Trophoblast cell (in vitro differentiated cells and primary cell): ENCODE measurements around the gene C10orf71.

ENCODE experiments used
- DNase-seq, 2 donors: peaks; one replicate each; pipeline ENCODE4 v3.0.0-alpha.2; 2016
- H2AFZ ChIP-seq: 2 replicates; pipeline ENCODE4 v1.6.1; 2013; ENCODE audit warnings: low read length, moderate library complexity, mild to moderate bottlenecking; ENCODE audit not compliant: insufficient read depth, poor library complexity
- H2AK5ac ChIP-seq: 2 replicates; pipeline ENCODE4 v1.6.1; 2013; ENCODE audit warnings: mild to moderate bottlenecking, low read length
- H2BK120ac ChIP-seq: 2 replicates; pipeline ENCODE4 v1.6.1; 2013; ENCODE audit warnings: low read length, mild to moderate bottlenecking, moderate library complexity; ENCODE audit not compliant: insufficient read depth, poor library complexity
- H2BK12ac ChIP-seq: 2 replicates; pipeline ENCODE4 v1.6.1; 2013; ENCODE audit warnings: mild to moderate bottlenecking, low read length, moderate library complexity
- H2BK5ac ChIP-seq: 2 replicates; pipeline ENCODE4 v1.6.1; 2013; ENCODE audit warnings: low read length, low read depth, moderate library complexity, mild to moderate bottlenecking; ENCODE audit not compliant: poor library complexity
- H3K14ac ChIP-seq: 2 replicates; pipeline ENCODE4 v1.6.1; 2013; ENCODE audit warnings: mild to moderate bottlenecking, low read length
- H3K18ac ChIP-seq: 2 replicates; pipeline ENCODE4 v1.6.1; 2013; ENCODE audit warnings: mild to moderate bottlenecking, low read length
- H3K23ac ChIP-seq: 2 replicates; pipeline ENCODE4 v1.6.1; 2013; ENCODE audit warnings: low read length
- H3K27ac ChIP-seq: 2 replicates; pipeline ENCODE4 v1.5.1; 2013; ENCODE audit warnings: low read depth, mild to moderate bottlenecking, inconsistent platforms, low read length, moderate library complexity
- H3K27me3 ChIP-seq: 2 replicates; pipeline ENCODE4 v1.6.1; 2013; ENCODE audit warnings: inconsistent platforms, mild to moderate bottlenecking, low read length, moderate library complexity; ENCODE audit not compliant: insufficient read depth
- H3K36me3 ChIP-seq, 2 experiments: 1 replicate in 1 of 2; 2 replicates in 1 of 2; pipeline ENCODE4 v1.6.1; 2013; ENCODE audit warnings: low read length in 2 of 2, mild to moderate bottlenecking in 2 of 2, moderate library complexity in 1 of 2; ENCODE audit not compliant: insufficient read depth in 2 of 2, control insufficient read depth in 1 of 2
- H3K4ac ChIP-seq: 2 replicates; pipeline ENCODE4 v1.6.1; 2013; ENCODE audit warnings: low read depth, mild to moderate bottlenecking, low read length, moderate library complexity
- H3K4me1 ChIP-seq, 2 experiments: 1 replicate in 1 of 2; 2 replicates in 1 of 2; pipeline ENCODE4 v1.6.1; 2013; ENCODE audit warnings: low read length in 2 of 2, mild to moderate bottlenecking in 2 of 2, moderate library complexity in 1 of 2; ENCODE audit not compliant: insufficient read depth in 2 of 2, control insufficient read depth in 1 of 2
- H3K4me2 ChIP-seq: 2 replicates; pipeline ENCODE4 v1.6.1; 2013; ENCODE audit warnings: inconsistent platforms, mild to moderate bottlenecking, low read length, moderate library complexity
- H3K4me3 ChIP-seq: 2 replicates; pipeline ENCODE4 v1.5.1; 2013; ENCODE audit warnings: mild to moderate bottlenecking, low read depth, low read length, inconsistent platforms
- H3K79me1 ChIP-seq: one replicate; pipeline ENCODE4 v1.6.1; 2013; ENCODE audit warnings: low read length
- H3K79me2 ChIP-seq: 2 replicates; pipeline ENCODE4 v1.6.1; 2013; ENCODE audit warnings: low read length, mild to moderate bottlenecking; ENCODE audit not compliant: control insufficient read depth, insufficient read depth, poor library complexity
- H3K9ac ChIP-seq: 2 replicates; pipeline ENCODE4 v1.6.1; 2013; ENCODE audit warnings: mild to moderate bottlenecking, low read length
- H3K9me3 ChIP-seq: 2 replicates; pipeline ENCODE4 v1.6.1; 2013; ENCODE audit warnings: low read depth, mild to moderate bottlenecking, control low read depth, inconsistent platforms, low read length; ENCODE audit not compliant: insufficient read depth
- H4K12ac ChIP-seq: 2 replicates; pipeline ENCODE4 v1.6.1; 2013; ENCODE audit warnings: low read depth, mild to moderate bottlenecking, low read length, moderate library complexity
- H4K8ac ChIP-seq: 2 replicates; pipeline ENCODE4 v1.6.1; 2013; ENCODE audit warnings: low read depth, mild to moderate bottlenecking, low read length, moderate library complexity
- H4K91ac ChIP-seq: one replicate; pipeline ENCODE4 v1.6.1; 2013; ENCODE audit warnings: low read depth, mild to moderate bottlenecking, low read length, moderate library complexity
- WGBS: extraction: QIAGEN DNeasy Blood & Tissue Kit; methylation state at CpG from one replicate; pipeline ENCODE4 v1.1.7; 2013; ENCODE audit warnings: missing lambda C conversion rate; ENCODE audit not compliant: insufficient read length, insufficient coverage; ENCODE audit errors: extremely low coverage; 5-methylcytosine and 5-hydroxymethylcytosine counted together

C10orf71 gene

DNA sequence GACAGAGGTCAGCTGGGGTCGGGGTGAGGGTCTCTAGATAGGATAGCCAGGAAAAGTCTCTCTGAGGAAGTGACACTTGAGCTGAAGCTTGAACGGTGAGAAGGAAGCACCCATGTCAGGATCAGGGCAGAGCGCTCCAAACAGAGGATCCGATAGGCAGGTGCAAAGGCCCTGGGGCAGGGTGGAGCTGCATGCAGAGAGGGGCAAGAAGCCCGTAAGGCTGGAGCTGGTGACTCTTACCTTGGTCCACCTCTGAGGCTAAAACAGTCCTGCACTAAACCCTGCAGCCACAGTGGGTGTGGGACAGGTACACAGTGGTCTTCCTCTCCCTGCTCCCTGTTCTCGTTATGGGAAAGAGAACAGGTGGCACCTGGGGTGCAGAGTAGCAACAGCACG, 5.8 kb upstream of the C10orf71 start:
- Histone ChIP-seq H2BK5ac (no peak overlapping the region), H4K91ac (no peak overlapping the region), H3K23ac (no peak overlapping the region), H3K79me1 (no peaks in the 10 kb centered on the region), H3K18ac (no peak overlapping the region), H3K4me2 (no peak overlapping the region), H2BK120ac (no peak overlapping the region), H4K12ac (no peak overlapping the region), H3K27ac (no peak overlapping the region), H2BK12ac (no peak overlapping the region), H3K4me1 (no peaks in the 10 kb centered on the region), H3K79me2 (no peaks in the 10 kb centered on the region), H3K27me3 (no peaks in the 10 kb centered on the region), H4K8ac (no peak overlapping the region), H2AFZ (no peak overlapping the region), H3K9ac (no peak overlapping the region), H3K36me3 (no peaks in the 10 kb centered on the region), H3K4me3 (no peak overlapping the region), H3K14ac (no peak overlapping the region), H3K4ac (no peak overlapping the region), H2AK5ac (no peak overlapping the region), H3K9me3 (peaks cover 3% of the 10 kb centered on the region)
- no CpG with 5 or more reads among the region's 7 CpGs for WGBS
- DNase-seq = no peak

DNA sequence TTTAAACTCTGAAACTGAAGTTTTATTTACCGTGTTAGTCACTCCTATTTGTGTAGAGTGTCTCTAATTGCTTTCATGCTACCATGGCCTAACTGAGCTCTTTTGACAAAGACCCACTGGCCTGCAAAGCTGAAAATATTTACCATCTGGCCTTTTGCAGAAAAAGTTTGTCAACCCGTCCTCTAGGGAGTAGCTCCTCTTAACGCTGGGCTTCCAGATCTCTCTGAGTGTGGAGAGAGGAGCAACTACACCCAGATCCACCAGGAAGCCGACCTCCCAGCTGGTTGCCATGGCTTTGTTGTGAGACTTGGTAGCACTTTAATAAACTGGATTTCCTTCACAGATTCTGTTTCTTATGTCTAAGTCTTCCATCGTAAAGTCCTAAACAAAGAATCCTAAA, 4.2 kb upstream of the C10orf71 start:
- Histone ChIP-seq H2AK5ac (no peak overlapping the region), H2BK12ac (no peak overlapping the region), H4K8ac (no peak overlapping the region), H3K79me2 (no peaks in the 10 kb centered on the region), H3K18ac (no peak overlapping the region), H3K4me3 (no peak overlapping the region), H3K4me1 (peaks cover 2 to 4% of the 10 kb centered on the region in 2 experiments), H3K14ac (no peak overlapping the region), H3K79me1 (no peaks in the 10 kb centered on the region), H3K36me3 (no peaks in the 10 kb centered on the region), H3K27me3 (no peaks in the 10 kb centered on the region), H2BK5ac (no peak overlapping the region), H4K91ac (no peak overlapping the region), H3K4me2 (no peak overlapping the region), H3K9ac (no peak overlapping the region), H3K23ac (no peak overlapping the region), H2BK120ac (no peak overlapping the region), H4K12ac (no peak overlapping the region), H3K9me3 (peaks cover 5% of the 10 kb centered on the region), H2AFZ (no peak overlapping the region), H3K27ac (no peak overlapping the region), H3K4ac (no peak overlapping the region)
- WGBS = no CpG with 5 or more reads among the region's 5 CpGs
- no peak for DNase-seq

DNA sequence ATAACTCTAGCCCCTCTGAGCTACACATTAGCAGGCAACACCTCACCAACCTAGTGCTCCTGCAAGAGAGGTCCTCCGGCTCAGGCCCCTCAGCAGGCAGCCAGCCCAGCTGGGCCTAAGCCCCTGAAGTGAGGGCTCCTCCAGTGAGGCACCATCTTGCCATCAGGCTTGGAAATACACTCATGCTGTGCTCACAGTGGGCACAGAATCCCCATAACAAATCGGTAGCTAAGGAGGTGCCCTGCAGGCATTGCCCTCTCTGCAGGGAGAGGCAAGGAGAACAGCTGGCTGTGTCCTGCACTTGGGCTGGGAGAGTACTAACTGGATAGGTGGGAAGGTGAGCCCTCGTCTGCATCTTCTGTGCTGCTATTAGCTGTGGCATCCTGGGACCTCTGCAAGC, 3.7 kb upstream of the C10orf71 start:
- Histone ChIP-seq H3K18ac (no peak overlapping the region), H4K12ac (no peak overlapping the region), H3K27ac (no peak overlapping the region), H3K36me3 (no peaks in the 10 kb centered on the region), H2AFZ (no peak overlapping the region), H3K9me3 (peaks cover 5% of the 10 kb centered on the region), H3K4ac (no peak overlapping the region), H3K23ac (no peak overlapping the region), H3K9ac (no peak overlapping the region), H3K79me1 (no peaks in the 10 kb centered on the region), H3K4me3 (no peak overlapping the region), H2BK5ac (no peak overlapping the region), H4K8ac (no peak overlapping the region), H2BK120ac (no peak overlapping the region), H3K27me3 (no peaks in the 10 kb centered on the region), H3K79me2 (no peaks in the 10 kb centered on the region), H3K4me1 (peaks cover 2 to 4% of the 10 kb centered on the region in 2 experiments), H2AK5ac (no peak overlapping the region), H3K14ac (no peak overlapping the region), H4K91ac (no peak overlapping the region), H3K4me2 (no peak overlapping the region), H2BK12ac (no peak overlapping the region)
- WGBS = no CpG with 5 or more reads among the region's 3 CpGs
- no peak for DNase-seq

DNA sequence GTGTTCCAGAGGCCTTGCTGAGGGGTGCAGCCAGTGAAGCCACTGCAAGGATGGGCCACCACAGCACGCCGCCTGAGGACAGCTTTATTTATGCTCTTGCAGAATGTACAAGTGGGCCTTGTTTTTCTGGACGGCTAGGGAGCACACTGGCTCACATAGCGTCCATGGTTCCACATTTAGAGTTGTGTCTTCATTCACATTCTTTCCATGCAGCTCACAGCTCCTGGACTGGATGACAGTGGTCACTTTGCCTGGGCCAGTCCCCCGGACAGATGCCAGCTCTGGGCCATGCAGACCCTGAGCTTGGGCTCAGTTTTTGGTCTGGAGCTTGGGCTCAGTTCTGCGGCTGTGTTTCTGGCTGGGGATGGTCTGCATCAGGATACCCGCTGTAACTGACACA, 2.6 kb upstream of the C10orf71 start:
- Histone ChIP-seq H3K79me2 (no peaks in the 10 kb centered on the region), H3K27me3 (no peaks in the 10 kb centered on the region)
- WGBS = no CpG with 5 or more reads among the region's 7 CpGs

More for the DNA sequence above, 2.6 kb upstream of the C10orf71 start:
- H3K4me1 ChIP-seq = peaks cover 2 to 4% of the 10 kb centered on the region in 2 experiments
- no peaks in the 10 kb centered on the region for H3K79me1 ChIP-seq
- H4K8ac ChIP-seq = no peak overlapping the region
- no peak for DNase-seq
- no peak overlapping the region for H2AFZ ChIP-seq
- no peak overlapping the region for H4K91ac ChIP-seq
- peaks cover 5% of the 10 kb centered on the region for H3K9me3 ChIP-seq
- no peak overlapping the region for H3K4me3 ChIP-seq
- no peak overlapping the region for H4K12ac ChIP-seq
- no peak overlapping the region for H3K4ac ChIP-seq
- no peaks in the 10 kb centered on the region for H3K36me3 ChIP-seq
- no peak overlapping the region for H3K14ac ChIP-seq
- H3K23ac ChIP-seq = no peak overlapping the region
- H2BK12ac ChIP-seq = no peak overlapping the region
- no peak overlapping the region for H2BK120ac ChIP-seq
- H2AK5ac ChIP-seq = no peak overlapping the region
- no peak overlapping the region for H3K27ac ChIP-seq
- H3K9ac ChIP-seq = no peak overlapping the region
- no peak overlapping the region for H3K4me2 ChIP-seq
- H2BK5ac ChIP-seq = no peak overlapping the region
- H3K18ac ChIP-seq = no peak overlapping the region
